GM20431 (cell line): ENCODE data around the gene EIF4G3.
"Not testable (repeated sequence)": the region's sequence is repeated elsewhere in the genome, so short reads cannot be mapped to it uniquely, and the experiment has no call there.

Experiments used
- in situ Hi-C: fragments of 300-500 bp; cut with MseI, MboI; formaldehyde crosslinking; loops from one replicate; pipeline ENCODE4 v1.15.0; 2020; ENCODE audit warnings: low sequenced_read_pairs; ENCODE audit not compliant: unreplicated experiment

EIF4G3 gene

GRCh38 chr1:20972855-20973254, 203.8 kb downstream of the EIF4G3 start:
- in situ Hi-C loops: no loop called here

GRCh38 chr1:20964540-20965484, 211.9 kb downstream of the EIF4G3 start:
- in situ Hi-C loops: no loop called here

GRCh38 chr1:20962576-20963258, 214.0 kb downstream of the EIF4G3 start:
- in situ Hi-C loops: no loop called here

- in situ Hi-C loops: no loop called here
These were observed 218.3 kb downstream of the EIF4G3 start for GRCh38 chr1:20958430-20958829.

- in situ Hi-C loops: no loop called here
These were observed 220.4 kb downstream of the EIF4G3 start for GRCh38 chr1:20956272-20956671.

GRCh38 chr1:20950679-20951078, 226.0 kb downstream of the EIF4G3 start:
- in situ Hi-C loops: no loop called here

- in situ Hi-C loops: no loop called here
These were observed 226.7 kb downstream of the EIF4G3 start for GRCh38 chr1:20949871-20950590.

- in situ Hi-C loops: no loop called here
These were observed 228.6 kb downstream of the EIF4G3 start for GRCh38 chr1:20948101-20948500.

GRCh38 chr1:20947409-20947808, 229.3 kb downstream of the EIF4G3 start:
- in situ Hi-C loops: no loop called here

GRCh38 chr1:20936621-20937020, 240.1 kb downstream of the EIF4G3 start:
- in situ Hi-C loops: no loop called here

GRCh38 chr1:20936216-20936615, 240.5 kb downstream of the EIF4G3 start:
- in situ Hi-C loops: no loop called here

GRCh38 chr1:20935717-20936116, 241.0 kb downstream of the EIF4G3 start:
- in situ Hi-C loops: no loop called here

GRCh38 chr1:20932437-20932977, 244.2 kb downstream of the EIF4G3 start:
- in situ Hi-C loops: no loop called here

GRCh38 chr1:20931930-20932436, 244.7 kb downstream of the EIF4G3 start:
- in situ Hi-C loops: no loop called here

- in situ Hi-C loops: no loop called here
These were observed 246.3 kb downstream of the EIF4G3 start for GRCh38 chr1:20930427-20930826.

GRCh38 chr1:20928146-20928545, 248.6 kb downstream of the EIF4G3 start:
- in situ Hi-C loops: no loop called here

GRCh38 chr1:20921285-20921684, 255.4 kb downstream of the EIF4G3 start:
- in situ Hi-C loops: no loop called here

- in situ Hi-C loops: no loop called here
These were observed 263.5 kb downstream of the EIF4G3 start for GRCh38 chr1:20913242-20913641.

GRCh38 chr1:20907526-20907925, 269.2 kb downstream of the EIF4G3 start:
- in situ Hi-C loops: not testable (repeated sequence)

- in situ Hi-C loops: no loop called here
These were observed 273.3 kb downstream of the EIF4G3 start for GRCh38 chr1:20903437-20903836.
